SKM-1 treated with dmso at 0.1 percent for 144 hours (cell line): ENCODE results near the gene FOXI3.

Source experiments
- DNase-seq: peaks from one replicate; lab custom pipeline; 2025; ENCODE audit not compliant: unreplicated experiment; lab: John Stamatoyannopoulos, UW

The FOXI3 gene

DNA sequence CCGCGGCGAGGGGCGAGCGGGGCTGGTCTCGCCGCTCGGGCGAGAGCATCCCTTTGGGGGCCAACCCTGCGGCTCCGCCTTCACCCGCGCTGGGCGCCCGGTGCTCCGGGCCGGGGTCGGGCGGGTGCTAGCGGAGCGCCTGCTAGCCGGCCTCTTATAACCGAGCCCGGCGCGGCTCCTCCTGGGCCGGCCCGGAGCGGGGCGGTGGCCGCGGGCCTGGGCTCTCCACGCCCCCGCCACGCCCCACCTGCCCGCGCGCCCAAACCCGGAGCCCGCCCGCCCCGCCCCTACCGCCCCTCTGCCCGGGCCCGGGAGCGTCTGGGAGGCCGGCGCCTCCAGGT, at the start of gene FOXI3:
Gene FOXI3, minus strand, starts transcription at position 129 of the 341 bp plus-strand sequence. CDS start 158 bp downstream, outside the sequence.
- no peak for DNase-seq

DNA sequence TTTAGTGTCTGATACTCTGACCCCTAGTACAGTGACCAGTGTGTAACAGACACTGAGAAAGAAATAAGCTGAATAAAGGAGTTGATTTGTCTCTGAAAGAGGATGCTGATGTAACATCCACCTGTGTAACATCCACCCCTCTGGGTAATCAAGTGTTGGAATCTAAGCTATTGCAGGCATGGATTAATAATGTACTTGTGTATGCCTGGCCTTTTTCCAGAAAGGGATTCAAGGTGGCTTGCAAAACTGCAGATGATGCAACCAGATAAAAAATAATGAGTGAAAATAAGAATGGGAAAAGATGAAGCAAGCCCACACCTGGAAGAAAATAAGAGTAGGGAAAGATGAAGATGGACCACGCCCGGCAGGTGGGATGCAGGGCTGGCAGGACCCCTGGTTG, 48.2 kb upstream of the FOXI3 start:
- no peak for DNase-seq

DNA sequence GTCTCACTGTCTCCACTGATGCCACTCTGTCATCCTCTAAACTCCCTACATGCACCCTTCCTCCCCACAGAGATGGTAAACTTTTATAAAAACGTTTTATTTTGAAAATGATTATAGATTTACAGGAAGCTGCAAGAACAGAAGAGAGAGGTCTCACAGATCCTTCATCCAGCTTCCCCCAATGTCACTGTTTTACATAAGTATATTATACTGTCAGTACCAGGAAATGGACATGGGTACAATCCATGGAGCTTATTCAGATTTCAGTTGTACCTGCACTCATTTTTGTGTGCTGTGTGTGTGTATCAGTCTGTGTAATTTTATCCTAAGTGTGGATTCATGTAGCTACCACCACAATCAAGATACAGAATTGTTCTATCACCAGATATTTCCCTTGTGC, 46.7 kb upstream of the FOXI3 start:
- DNase-seq = no peak

DNA sequence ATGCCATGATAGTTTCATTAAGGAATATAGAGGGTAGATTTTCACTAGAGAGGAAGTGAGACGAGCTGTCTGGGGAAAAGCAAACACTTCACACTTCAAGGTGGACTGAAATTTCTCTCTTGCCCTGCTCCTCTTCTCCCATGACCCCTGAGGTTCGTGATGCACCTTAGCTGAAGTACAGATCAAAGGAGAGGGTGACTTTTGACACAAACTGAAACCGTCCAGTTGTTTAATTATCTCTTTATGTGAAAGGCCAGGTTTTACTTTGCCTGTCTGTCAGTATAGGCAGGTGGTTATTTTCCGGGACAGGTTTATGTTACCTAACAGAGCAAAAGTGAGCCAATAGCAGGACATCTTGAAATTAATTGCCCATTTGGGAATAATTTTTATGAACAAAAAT, 41.0 kb upstream of the FOXI3 start:
- no peak for DNase-seq

DNA sequence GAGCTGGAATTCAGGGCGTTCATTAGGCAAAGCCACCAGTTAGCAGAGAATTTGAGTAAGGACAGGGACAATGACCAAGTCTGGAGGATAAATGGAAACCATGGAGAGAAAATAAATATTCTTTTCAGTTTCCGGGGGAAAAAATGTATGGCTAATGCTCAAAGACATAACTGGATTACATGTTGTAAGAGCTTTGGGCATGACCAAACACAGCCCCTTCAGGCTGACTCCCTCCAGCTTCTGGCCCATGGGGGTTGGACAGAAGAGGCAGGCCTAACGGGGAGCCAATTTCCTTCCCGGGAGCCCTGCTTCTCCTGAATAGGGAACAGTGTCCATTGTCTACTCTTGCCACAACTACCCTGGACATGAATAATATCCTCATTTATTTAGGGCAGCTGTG, 39.5 kb upstream of the FOXI3 start:
- DNase-seq = no peak

DNA sequence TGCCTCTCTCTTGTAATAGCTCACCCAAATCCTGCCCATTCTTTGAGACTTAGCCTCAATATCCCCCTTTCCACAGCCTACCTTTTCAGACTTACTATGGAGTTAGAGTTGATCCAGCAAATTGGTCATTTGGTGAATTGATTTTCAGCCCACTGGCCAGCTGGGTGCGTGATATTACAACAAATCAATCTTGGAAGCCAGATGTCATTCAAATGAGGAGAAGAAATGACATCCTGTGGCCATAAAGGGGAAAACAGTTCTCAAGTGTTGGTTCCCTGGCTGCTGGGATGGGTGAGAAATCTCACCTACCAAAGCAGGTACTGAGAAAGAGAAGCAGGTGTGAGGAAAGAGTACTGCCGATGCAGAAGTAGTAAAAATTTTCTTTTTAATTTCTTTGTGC, 36.7 kb upstream of the FOXI3 start:
- no peak for DNase-seq

DNA sequence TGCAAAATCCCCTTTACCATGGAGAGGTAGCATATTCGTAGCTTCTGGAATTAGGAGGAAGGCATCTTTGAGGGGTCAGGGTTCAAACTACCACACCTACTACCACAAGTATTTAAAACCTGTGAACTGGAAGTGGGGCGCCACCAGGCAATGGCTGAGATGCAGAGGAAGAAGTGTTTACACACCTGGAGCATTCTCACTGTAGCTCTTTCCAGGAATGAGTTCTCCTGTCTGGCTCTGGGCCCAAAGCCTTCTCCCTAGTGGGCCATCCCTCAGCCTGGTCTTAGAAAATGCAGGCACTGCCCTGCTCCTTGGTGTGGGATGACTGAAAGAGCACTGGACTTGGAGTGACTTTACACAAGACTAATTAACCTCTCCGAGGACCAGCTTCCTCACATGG, 30.7 kb upstream of the FOXI3 start:
- DNase-seq = no peak

DNA sequence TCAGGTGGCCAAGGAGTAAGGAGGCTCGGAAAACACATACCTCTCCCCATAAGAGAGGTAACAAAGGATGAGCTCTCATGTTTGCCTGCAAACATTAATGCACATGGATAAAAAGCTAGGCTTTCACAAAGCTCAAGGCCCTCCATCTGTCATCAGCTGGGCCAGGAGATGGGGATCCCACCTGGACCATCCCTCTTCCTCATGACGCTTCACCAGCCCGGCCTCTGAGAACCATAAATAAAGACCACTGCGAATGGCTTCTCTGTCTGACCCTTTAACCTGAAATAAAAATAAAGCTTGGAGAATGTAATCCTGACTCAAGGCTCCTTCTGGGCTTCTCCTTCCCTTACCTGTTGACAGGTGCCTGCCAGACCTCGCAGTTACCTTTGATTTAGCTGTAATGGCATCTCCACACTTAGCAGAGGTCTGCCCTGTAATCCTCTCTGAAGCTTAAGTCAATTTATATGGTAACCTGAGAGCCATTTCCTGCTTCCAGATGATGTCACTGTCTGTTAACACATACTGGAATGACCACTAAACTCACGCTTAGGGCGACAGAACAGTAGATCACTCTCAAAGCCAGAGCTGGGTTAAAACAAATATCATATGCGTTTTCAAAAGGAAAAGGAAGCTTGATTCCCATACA, 29.3 kb upstream of the FOXI3 start:
- DNase-seq = no peak

DNA sequence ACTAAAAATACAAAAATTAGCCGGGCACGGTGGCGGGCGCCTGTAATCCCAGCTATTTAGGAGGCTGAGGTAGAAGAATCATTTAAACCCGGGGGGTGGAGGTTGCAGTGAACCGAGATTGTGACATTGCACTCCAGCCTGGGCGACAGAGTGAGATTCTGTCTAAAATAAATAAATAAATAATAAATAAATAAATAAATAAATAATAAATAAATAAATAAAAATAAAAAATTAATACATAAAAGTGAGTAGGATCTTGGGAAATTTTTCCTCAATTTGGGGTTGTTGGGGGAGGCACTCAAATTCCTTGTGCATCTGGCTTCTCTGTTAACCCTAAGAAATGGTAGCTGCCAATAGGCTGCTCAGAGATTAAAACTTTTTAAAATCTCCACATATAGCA, 20.3 kb upstream of the FOXI3 start:
- DNase-seq = no peak

DNA sequence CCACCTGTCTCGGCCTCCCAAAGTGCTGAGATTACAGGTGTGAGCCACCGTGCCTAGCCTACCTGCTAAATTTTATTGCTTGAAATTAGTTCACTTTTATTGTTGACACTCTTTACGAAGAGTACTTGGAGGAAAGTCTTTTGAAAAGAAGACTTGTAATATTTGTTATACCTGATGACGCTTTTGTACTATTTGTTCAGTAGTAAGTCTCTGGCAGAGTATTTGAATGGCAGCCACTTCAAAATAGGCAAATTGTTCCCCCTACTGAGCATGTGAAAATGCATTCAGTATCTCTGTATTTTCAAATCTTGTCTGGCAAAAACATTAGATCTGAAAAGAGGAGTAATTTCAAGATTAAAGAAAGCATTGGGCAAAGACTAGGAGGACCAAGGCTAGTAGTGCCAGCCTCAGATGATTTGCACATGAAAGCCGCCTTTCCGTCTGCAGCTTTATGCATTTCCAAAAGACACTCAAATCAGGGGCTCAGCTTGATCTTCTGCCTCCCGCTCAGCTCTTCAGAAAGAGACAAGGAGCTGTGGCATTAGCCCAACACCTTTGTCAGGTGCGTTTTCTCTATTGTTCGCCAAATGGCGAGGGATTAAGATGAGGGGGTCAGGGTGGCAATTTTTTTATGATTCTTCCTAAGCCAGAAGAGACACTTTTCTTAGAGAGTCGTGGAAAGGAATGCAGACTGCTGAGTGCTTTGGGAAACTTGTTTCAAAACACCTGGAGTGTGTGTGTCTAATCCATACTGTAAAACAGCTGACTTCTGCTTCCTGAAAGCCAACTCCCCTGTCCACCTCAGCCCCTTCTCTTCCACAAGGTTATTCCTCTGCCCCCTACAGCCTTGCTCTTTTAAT, 18.8 kb upstream of the FOXI3 start:
- DNase-seq = no peak

DNA sequence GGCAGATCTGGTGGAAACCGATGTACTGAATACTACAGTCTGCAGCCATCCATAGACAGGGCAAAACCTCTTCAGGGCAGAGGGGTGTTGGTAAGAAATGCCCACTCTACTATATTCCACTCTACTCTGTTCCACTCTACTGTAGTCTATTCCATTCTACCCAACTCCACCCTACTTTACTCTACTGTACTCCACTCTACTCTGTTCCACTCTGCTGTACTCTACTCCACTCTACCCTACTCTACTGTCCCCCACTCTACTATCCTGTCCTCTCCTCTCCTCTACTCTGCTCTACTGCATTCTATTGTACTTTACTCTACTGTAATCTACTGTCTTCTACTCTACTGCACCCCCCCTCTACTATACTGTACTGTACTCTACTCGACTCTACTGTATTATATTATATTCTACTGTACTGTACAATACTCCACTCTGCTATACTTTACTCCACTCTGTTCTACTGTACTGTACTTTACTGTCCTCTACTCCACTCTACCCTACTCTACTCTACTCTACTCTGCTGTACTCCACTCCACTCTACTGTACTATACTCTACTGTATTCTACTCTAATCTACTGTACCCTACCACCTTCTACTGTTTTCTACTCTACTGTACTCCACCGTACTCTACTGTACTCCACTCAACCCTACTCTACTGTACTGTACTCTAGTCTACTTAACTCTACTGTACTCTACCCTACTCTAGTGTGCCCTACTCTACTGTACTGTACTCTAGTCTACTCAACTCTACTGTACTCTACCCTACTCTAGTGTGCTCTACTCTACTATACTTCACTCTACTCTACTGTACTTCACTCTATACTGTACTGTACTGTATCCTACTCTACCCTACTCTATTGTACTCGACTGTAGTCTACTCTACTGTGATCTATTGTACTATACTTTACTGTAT, 17.0 kb upstream of the FOXI3 start:
- no peak for DNase-seq

DNA sequence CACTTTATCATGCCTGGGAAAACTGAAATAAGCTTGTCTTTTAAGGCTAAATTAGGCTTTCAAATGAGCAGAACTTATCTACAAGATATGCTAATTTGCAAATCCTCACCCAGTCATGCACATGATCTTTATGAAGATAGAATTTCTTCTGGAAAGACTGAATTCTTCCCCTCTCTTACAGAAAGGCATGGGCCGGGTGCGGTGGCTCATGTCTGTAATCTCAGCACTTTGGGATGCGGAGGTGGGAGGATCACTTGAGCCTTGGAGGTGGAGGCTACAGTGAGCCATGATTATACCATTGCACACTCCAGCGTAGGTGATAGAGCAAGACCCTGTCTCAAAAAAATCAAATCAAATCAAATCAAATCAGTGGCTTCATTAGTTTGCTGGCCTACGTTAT, 11.7 kb upstream of the FOXI3 start:
- DNase-seq = no peak

DNA sequence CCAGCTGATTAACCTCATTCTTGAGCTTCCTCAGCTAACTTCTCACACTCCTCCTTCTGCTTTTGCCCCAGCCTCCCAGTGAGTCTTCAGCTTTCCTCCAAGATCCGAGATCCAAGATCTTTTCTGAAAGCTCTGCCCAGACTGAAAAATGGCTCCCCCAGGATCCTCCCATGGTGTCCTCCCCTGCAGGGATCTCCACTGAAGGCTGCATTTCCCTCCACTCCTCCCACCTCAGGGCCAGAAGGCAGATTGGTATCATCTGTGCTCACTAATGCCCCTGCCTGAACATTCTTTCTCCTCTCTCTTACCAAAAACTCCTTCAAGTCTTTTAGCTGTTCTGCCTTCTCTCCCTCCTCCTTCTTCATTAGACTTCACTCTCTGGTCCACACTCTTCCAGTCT, 6.1 kb upstream of the FOXI3 start:
- no peak for DNase-seq

DNA sequence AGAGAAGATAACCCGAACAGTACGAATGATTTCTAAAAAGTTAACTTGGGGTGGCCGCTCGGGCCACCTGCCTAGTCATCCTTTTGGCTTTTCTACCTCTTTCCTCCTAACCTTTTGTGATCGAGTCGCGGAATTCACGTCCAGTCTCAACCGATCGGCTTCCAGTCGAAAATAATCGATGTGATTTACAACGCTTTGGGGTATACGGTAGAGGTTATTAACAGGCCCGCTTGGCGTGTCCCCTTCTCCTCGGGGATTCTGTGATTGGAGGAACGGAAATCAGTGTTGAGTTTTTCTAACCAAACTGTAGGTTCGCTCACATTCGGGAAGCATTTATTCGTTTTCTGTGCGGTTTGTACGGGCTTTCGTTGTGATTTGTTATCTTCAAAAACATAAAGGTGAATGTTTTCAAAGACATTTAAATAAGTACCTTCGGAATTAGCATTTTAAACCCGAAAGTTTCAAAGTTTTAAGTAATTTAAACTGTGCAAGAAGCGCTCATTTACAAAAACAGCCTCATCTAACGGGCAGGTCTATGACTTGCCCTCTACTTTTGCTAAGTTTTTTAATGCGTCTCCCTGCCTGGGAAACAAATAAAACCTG, 588 bp upstream of the FOXI3 start:
- DNase-seq = no peak

DNA sequence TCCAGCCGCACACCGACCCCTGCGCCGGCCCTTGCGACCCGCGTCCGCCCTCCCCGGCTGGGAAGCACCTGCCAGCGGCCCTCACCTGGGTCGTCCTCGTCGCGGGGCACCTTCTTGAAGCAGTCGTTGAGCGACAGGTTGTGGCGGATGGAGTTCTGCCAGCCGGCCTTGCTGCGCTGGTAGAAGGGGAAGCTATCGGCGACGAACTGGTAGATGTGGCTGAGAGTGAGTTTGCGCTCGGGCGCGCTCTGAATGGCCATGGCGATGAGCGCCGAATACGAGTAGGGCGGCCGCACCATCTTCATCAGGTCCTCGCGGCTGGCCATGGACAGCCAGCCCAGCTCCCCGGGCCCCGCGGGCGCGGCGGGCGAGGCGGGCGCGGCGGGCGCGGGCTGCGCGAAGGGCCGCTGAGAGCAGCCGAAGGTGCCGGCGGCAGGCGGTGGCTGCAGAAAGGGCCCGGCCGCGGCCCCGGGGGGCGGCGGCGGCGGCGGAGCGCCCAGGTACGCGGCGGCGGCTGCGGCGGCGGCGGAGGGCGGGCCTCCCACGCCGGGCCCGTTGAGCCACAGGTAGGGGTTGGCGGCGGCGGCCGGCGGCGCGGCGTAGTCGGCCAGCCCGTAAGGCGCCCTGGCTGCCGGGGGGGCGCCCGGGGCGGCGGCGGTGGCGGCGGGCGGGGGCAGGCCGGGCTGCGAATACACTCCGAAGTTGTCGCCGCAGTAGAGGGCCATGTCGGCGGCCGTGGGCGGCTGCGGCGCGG, 505 bp downstream of the FOXI3 start:
- no peak for DNase-seq

DNA sequence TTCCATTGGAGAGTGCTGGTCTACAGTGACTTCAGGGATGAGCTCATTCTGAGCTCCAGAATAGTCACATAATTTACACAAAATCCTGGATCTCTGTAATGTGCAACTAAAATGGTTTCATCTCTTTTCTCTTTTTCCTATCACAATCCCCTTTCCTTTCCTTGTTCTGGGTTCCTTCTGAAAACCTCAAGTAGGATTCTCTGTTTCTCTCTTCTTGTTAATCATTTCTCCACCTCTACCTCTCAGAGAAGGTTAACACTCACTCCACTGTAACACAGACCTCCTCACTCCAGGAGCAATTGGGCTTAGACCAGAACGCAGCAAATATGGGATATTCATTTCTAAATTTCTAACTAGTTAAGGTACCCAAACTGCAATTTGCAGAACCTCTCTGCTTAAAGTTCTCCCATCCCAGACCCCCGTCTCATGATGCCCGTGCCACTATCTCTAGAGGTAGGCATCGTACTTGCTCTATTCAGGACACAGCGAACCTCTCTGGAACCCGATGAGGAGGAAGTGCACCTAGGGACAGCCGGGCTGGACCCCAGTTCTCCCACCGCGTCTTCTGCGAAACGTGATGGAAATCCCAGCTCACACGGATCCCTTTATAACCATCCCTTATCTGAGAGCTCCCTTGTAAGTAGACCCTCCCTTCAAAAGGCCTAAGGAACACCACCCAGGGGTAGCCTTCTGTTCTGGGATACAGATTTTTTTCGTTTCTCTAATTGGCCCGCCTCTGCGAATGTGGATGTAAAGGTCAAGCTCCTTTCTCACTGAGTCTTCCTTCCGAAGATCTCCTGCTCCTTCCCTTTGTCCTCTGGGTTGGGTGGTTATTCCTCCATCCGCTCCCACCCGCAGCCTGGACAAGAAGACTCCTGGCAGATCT, 1.3 kb downstream of the FOXI3 start:
- DNase-seq = no peak

DNA sequence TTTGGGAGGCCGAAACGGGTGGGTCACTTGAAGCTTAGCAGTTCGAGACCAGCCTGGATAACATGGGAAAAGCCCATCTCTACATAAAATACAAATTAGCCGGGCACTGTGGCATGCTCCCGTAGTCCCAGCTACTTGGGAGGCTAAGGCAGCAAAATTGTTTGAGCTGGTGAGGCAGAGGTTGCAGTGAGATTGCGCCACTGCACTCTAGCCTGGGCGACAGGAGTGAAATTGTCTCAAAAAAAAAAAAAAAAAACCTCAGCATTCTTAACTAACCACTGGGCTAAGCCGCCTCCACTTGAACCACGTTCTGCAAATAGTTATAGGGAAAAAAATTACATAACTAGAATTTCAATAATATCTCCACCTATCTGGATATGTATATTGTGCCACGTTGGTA, 2.3 kb downstream of the FOXI3 start:
- DNase-seq = no peak

DNA sequence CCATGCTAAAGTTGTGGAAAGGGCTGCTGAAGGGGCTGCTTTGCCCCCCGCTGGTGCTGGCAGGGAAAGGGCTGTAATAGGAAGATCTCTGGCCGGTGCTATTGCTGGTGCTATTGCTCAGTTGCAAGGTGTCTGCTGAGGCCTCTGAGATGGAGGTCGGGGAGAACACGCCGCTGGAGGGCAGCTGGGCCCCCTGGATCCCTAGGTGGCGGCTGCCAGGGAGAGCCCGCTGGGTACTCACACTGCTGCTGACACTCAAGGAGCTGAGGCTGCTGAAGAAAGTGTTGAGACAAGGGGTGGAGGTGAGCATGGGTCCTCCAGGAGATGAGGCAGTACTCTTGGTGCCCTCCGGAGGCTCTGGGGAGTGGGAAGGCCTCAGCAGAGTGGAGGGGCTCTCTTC, 4.2 kb downstream of the FOXI3 start:
- no peak for DNase-seq

DNA sequence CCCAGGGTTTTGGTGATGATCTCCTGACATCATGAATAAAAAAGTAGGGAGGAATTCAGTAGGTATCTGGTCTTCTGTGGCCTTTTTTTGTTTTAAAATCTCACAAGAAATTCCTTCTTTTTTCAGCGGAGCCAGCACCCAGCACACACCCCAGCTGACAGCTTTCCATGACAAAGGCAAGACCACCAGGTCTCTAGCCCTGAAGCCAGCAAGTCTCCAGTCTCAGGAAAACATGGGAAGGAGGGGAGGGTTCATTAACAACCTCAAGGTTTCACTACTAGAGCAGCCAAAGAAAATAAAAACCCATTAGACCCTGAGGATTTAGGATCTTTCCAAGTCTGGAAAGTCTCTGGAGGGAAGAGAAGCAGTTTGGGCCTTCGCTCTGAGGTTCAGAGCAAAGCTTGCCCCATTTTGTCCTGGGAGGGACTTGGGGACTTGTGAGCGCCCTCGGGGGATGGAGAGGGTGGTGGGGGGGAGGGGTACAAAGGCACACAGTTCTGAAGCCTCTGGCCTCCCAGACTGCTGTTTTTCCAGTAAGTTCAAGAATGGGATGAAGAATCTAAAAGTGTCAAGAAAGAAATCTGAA, 9.0 kb downstream of the FOXI3 start:
- DNase-seq = no peak
